ENCODE data around the gene WNT7B.

- no peak for TF ChIP-seq EZH2 (IDR thresholded peaks at IDR 0.05; ENCODE audit: low read depth, unreplicated experiment)
- TF ChIP-seq CTCF (conservative IDR thresholded peaks at IDR 0.05; ENCODE audit: low read depth in 2 of 2) = no peak
Measured at GRCh38 chr22:45912910-45913309, 64.1 kb downstream of the WNT7B start.

All from GM23338 (cell line).